NCI-H1436 treated with DMSO at 0.1 percent for 48 hours (cell line): ENCODE results near the gene MTFR2.
"Not testable (repeated sequence)": the region's sequence is repeated elsewhere in the genome, so short reads cannot be mapped to it uniquely, and the experiment has no call there.

Source experiments
- DNase-seq: peaks from one replicate; lab custom pipeline; 2025; lab: John Stamatoyannopoulos, UW

The MTFR2 gene

GRCh38 chr6:136232701-136233100 lies 17.4 kb downstream of the MTFR2 start:
- DNase-seq = no peak

DNA sequence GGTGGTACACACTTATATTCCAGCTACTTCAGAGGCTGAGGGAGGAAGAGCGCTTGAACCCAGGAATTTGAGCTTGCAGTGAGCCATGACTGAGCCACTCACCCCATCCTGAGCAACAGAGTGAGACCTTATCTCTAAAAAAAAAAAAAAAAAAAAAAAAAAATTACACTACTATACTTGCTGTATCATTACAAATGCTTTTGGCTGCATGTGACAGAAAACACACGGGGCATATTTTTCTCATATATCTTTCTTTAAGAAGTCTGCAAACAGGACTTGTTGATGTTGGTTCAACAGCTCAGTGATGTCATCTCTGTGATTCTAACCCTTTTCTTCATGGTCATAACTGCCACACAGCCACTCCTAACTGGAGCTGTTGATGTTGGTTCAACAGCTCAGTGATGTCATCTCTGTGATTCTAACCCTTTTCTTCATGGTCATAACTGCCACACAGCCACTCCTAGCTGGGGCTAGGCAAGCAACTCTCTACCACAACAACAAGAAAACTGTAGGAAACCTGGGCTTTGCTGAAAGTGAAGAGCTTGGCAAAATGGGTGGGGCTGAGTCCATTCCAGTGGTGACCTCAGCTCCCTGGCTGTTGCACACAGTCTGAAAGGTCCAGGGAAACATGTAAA lies 19.8 kb downstream of the MTFR2 start:
- no peak for DNase-seq

DNA sequence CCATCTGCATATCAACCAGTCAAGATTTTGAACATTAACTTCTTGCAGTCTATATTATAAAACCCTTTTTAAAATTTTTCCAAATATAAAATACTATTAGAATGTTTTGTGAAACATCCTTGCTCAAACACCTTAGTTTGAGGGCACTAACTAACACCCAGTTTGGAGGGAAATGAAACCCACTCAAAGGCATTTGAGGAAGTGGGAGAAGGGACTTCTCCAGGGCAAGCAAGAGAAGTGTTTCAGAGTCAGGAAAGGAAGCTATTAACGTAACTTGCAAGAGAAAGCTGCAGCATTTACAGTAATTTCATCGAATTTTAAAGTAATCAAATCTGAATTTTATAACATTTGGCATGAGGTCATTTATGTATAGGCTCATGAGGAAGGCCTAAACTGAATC lies 21.3 kb downstream of the MTFR2 start:
- no peak for DNase-seq

- no peak for DNase-seq
These were observed 23.3 kb downstream of the MTFR2 start for GRCh38 chr6:136226674-136227377.

GRCh38 chr6:136226027-136226673 lies 24.0 kb downstream of the MTFR2 start:
- DNase-seq = no peak

DNA sequence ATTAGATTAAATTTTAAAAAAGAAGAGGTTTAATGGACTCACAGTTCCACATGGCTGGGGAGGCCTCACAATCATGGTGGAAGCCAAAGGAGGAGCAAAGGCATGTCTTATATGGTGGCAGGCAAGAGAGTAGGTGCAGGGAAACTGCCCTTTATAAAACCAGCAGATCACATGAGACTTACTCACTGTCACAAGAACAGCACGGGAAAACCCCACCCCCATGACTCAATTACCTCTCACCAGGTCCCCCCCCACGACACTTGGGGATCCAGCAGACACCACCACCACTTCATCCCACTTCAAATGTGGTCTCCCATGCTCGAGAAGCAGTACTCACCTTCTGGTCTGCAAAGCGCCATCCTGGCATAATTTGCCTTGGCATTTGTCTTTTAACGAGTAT lies 24.6 kb downstream of the MTFR2 start:
- DNase-seq = no peak

- not testable (repeated sequence) for DNase-seq
These were observed 25.1 kb downstream of the MTFR2 start for GRCh38 chr6:136224974-136225373.

DNA sequence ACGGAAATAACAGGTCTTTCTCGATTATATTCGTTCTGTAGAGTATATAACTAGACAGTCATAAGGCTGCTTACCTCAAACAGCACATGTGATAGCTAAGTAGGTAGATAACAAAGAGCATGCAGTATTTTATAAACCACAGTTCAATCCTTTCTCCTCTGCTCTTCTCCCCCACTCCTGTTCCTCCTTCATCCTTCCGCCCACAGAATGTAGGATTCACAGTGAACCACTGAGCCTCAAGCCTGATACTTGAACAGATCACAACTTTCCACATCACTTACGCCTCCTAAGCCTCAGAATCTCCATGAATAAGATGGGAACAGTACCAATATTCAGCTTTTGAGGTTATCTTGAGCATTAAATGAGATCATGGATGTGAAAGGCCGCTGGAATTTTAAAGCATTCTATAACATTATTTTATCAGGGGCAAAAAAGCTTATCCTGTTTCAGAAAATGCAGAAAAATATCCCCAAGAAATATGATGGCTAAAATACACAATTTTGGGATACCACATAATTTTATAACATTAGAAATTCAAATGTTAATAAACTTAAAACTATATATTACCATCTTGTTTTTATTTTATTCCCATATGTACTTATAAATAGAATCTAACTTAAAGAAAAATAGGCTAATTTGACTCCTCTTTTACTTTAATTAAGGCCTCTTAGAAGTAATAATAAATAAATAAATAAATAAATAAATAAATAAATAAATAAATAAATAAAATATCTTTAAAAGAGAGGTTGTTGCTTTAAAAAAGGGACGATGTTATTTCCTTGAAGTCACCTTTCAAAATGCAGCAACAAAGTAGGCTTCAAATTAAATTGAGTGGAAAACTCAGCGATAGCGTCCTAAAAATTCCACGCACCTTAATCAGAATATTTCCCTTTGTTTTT lies 33.4 kb downstream of the MTFR2 start:
- DNase-seq = no peak

DNA sequence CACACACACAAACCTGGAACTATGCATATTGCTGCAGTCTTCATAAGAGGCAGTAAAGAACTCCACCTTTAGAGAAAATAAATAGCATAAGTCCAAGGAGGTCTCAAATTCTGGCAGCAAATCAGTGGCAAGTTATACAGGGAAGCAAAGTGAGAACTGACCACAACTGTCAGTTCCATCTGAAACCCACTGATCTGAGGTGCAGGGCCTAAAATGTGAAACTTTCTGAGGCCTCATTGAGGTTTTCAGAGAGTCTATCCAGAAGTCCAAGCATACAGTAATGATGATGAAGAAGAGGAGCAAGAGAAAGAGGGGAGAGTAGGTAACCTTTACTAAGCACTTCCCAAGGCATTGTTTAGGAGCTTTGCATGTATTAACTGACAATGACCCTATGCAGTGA lies 36.3 kb downstream of the MTFR2 start:
- DNase-seq = no peak

- DNase-seq = no peak
These were observed 37.0 kb downstream of the MTFR2 start for GRCh38 chr6:136213012-136213539.

GRCh38 chr6:136212608-136213007 lies 37.5 kb downstream of the MTFR2 start:
- DNase-seq = no peak

GRCh38 chr6:136210398-136211165 lies 39.5 kb downstream of the MTFR2 start:
- no peak for DNase-seq

DNA sequence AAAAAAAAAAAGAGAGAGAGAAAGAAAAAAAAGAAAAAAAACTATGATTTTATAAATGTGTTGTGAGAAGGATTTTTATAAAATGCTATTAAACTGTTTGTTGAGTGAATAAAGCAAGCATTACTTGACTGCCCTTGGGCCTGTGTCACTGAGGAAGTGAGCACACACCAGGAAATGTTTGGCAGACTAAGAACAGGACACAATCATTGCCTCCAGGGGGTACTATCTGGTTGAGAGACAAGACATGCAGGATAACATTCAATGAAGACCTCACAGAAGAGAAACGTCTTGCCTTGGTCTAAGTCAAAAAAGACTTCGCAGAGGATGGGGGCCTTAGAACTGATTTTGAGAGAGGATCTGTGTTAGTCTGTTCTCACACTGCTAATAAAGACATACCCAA lies 40.6 kb downstream of the MTFR2 start:
- DNase-seq = no peak

- no peak for DNase-seq
These were observed 41.3 kb downstream of the MTFR2 start for GRCh38 chr6:136208783-136209182.

DNA sequence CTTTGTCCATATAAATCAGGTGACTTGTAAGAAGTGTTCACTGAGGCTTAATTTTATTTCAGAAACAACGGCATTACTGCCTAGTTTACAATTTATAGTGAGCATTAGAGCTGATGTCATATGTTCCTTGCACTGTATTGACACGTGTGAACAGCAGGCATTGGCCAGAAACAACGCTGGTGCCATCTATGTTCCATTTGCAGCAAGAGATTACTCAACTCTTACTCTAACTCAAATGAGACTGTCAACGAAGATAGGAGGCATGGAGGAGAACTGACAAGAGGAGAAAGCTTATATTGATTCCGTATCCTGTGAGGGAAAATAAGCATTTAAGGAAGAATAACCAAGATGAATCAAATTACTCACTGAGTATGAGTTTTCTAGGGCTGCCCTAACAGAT lies 48.4 kb downstream of the MTFR2 start:
- no peak for DNase-seq

- no peak for DNase-seq
These were observed 57.2 kb downstream of the MTFR2 start for GRCh38 chr6:136192902-136193301.

DNA sequence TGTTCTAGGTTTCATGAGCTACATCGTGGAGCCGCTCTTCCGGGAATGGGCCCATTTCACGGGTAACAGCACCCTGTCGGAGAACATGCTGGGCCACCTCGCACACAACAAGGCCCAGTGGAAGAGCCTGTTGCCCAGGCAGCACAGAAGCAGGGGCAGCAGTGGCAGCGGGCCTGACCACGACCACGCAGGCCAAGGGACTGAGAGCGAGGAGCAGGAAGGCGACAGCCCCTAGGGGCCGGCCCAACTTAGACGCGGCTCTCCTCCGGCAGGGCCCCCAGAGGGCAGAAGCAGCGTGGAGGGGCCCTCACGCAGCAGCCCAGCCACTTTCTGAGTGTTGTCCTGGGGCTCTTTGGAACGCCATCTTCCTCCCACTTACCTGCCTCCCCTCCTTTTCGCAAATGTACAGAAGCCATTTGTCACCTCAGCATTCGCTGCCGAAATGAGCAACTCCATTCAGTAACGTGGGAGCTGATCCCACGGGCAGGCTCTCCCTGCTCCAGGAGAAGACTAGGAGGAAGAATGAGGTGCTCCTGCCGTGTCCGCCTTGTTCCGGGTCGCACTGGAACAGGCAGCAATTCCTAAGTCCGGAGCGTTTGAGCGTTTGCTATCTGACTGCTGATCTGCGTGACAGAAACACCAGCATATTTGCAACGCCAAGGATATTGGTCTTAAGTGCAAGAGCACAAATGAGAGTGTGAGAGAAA lies 58.4 kb downstream of the MTFR2 start:
- DNase-seq = no peak

DNA sequence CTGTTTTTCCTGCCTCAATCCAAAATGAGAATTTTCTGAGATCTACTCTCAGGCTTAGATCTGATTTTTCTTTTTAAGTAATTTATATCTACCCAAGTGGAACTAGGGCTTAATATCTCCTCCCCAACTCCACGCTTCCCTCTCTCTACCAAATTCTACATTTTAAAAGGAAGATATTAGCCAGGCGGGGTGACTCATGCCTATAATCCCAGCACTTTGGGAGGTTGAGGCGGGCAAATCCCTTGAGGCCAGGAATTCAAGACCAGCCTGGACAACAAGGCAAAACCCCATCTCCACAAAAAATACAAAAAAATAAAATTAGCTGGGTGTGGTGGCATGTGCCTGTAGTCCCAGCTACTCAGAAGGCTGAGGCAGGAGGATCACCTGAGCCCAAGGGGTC lies 61.0 kb downstream of the MTFR2 start:
- DNase-seq = no peak

DNA sequence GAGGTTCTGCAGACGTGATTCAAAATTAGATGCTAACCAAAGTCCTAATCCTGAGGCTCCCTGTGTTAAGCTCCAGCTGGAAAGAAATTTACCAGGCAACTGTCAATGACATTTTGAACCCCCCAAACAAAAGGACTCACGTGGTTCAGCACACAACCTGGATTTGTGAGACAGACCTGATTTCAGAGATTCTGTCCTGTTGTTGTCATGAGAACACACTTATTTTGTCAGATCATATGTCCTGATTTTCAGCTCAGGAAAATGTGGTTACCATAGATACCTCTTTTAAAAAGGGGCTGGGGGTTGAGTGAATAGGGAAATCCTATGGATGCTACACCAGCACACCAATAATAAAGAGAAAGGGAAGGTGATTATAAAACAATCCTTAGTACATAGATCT lies 61.6 kb downstream of the MTFR2 start:
- DNase-seq = no peak

DNA sequence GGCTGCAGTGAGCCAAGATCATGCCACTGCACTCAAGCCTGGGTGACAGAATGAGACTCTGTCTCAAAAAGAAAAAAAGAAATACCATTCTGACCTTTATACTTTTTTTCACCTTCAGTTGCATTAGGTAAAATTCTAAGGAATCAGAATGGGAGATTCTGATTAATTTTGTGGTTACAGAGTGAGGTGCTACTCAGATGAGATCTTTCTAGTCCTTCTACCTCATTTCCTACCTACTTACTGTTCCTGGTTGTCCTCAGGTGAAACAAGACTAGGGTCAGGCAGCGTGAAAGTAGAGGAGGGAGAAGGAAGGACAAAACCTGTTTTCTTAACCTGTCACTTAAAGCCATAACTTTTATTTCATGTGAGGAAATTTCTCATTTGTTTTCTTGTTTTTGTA lies 63.7 kb downstream of the MTFR2 start:
- DNase-seq = no peak

- DNase-seq = no peak
These were observed 65.4 kb downstream of the MTFR2 start for GRCh38 chr6:136184738-136185137.
